ENCODE measurements around the gene IL4R. TPM values are rescaled to one million over a fixed set of nuclear protein-coding genes. Genes with fewer than 3 reads are reported as not detected.

IL4R gene
- total RNA-seq, 1 experiment from 2014 or later: 32.6 TPM

DNA sequence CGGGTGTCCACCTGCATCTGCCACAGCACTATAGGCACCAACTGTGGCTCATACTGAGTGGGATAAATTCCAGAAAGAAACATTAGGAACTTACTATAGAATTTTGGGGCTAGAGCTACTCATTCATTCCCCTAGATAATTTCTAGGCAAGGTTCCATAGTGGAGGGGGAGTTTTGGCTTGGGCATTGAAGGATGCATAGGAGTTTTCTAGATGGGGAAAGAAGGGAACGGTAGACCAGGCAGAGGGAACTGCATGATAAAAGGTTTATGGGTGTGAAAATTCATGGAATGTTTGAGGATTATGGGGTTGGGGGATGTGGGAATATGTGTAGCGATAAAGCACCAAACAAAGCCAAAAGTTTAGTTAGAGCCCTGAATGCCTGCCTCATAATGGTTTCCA, 35.5 kb downstream of the IL4R start:
- Mint-ChIP-seq H3K4me3 (ENCODE audit: unreplicated experiment) (no peak overlapping the region), H3K27ac (ENCODE audit: unreplicated experiment) (no peak overlapping the region), H3K27me3 (ENCODE audit: insufficient read depth, unreplicated experiment) (no peaks in the 10 kb centered on the region), H3K9me3 (ENCODE audit: unreplicated experiment) (no peaks in the 10 kb centered on the region), H3K36me3 (ENCODE audit: insufficient read depth, unreplicated experiment) (peaks cover 18% of the 10 kb centered on the region), H3K4me1 (ENCODE audit: low read depth, unreplicated experiment) (no peaks in the 10 kb centered on the region)
- no peak for DNase-seq
- POLR2A ChIA-PET: no interaction called here
- no peaks in the 10 kb centered on the region for H3K4me1 ChIP-seq
- intact Hi-C loops (cut with micrococcal nuclease; ENCODE audit: unreplicated experiment): no loop called here
- TF ChIP-seq, protein P1, sequence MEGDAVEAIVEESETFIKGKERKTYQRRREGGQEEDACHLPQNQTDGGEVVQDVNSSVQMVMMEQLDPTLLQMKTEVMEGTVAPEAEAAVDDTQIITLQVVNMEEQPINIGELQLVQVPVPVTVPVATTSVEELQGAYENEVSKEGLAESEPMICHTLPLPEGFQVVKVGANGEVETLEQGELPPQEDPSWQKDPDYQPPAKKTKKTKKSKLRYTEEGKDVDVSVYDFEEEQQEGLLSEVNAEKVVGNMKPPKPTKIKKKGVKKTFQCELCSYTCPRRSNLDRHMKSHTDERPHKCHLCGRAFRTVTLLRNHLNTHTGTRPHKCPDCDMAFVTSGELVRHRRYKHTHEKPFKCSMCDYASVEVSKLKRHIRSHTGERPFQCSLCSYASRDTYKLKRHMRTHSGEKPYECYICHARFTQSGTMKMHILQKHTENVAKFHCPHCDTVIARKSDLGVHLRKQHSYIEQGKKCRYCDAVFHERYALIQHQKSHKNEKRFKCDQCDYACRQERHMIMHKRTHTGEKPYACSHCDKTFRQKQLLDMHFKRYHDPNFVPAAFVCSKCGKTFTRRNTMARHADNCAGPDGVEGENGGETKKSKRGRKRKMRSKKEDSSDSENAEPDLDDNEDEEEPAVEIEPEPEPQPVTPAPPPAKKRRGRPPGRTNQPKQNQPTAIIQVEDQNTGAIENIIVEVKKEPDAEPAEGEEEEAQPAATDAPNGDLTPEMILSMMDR (IDR thresholded peaks at IDR 0.05; ENCODE audit: insufficient read depth in 1 of 2, low read depth in 1 of 2, low read length in 1 of 2, severe bottlenecking in 1 of 2, unreplicated experiment in 1 of 2): no peak
- peaks cover 8% of the 10 kb centered on the region for H3K36me3 ChIP-seq (ENCODE audit: control insufficient read depth, insufficient read depth, low read length)
- H3K27me3 ChIP-seq (replicated peaks; ENCODE audit: control insufficient read depth, insufficient read depth, low read length): no peaks in the 10 kb centered on the region
- BruUV-seq (replicated peaks): no TSS peak
- no peaks in the 10 kb centered on the region for H3K9me3 ChIP-seq
- no peak overlapping the region for H3K4me3 ChIP-seq (ENCODE audit: low read depth, low read length)
- CTCF ChIA-PET: no interaction called here

DNA sequence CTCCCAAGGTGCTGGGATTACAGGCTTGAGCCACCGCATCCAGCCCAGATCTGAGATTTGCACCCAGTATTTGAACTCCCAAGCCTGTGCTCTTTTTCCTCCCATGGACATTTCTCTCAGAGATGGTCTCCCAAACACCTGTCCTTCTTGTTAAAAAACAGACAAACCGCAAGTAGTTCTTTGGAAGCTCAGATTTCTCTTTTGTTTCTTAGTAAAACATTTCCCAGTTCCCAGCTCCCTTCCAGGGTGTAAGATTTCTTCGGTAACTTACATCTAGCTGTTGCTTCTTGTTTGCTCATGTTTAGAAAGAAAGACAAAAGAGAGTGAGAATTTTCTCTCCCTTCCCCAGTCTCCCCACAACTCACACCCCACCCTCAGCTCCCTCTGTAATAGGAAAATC, 36.2 kb downstream of the IL4R start:
- peaks cover 20% of the 10 kb centered on the region for H3K36me3 Mint-ChIP-seq (ENCODE audit: insufficient read depth, unreplicated experiment)
- H3K27ac Mint-ChIP-seq (ENCODE audit: unreplicated experiment): no peak overlapping the region
- no peaks in the 10 kb centered on the region for H3K27me3 Mint-ChIP-seq (ENCODE audit: insufficient read depth, unreplicated experiment)

DNA sequence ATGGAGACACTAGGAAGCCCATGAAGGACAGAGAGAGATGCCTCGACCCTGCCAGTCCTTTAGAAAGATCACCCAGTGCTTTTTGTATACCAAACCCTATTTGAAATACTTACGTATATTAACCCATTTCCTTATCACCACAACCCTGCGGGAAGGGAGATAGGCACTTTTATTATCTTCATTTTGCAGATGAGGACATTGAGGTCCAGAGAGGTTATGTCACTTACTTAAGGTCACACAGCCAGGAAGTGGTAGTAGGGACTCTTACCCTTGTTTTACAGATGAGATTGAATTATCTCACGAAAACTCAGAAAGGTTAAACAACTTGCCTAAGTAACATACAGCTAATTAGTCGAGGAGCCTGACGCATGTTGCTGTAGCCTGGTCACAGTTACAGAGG, 38.2 kb downstream of the IL4R start:
- H3K27me3 ChIP-seq (replicated peaks; ENCODE audit: control insufficient read depth, insufficient read depth, low read length): no peaks in the 10 kb centered on the region
- Mint-ChIP-seq H3K4me3 (ENCODE audit: unreplicated experiment) (no peak overlapping the region), H3K9me3 (ENCODE audit: unreplicated experiment) (no peaks in the 10 kb centered on the region), H3K27ac (ENCODE audit: unreplicated experiment) (no peak overlapping the region), H3K27me3 (ENCODE audit: insufficient read depth, unreplicated experiment) (no peaks in the 10 kb centered on the region), H3K36me3 (ENCODE audit: insufficient read depth, unreplicated experiment) (peaks cover 33% of the 10 kb centered on the region), H3K4me1 (ENCODE audit: low read depth, unreplicated experiment) (no peaks in the 10 kb centered on the region)
- BruUV-seq (replicated peaks): no TSS peak
- H3K4me3 ChIP-seq (ENCODE audit: low read depth, low read length): no peak overlapping the region
- CTCF ChIA-PET: no interaction called here
- intact Hi-C loops (cut with micrococcal nuclease; ENCODE audit: unreplicated experiment): no loop called here
- no peak for DNase-seq
- peaks cover 5% of the 10 kb centered on the region for H3K36me3 ChIP-seq (ENCODE audit: control insufficient read depth, insufficient read depth, low read length)
- TF ChIP-seq, protein P1 (IDR thresholded peaks at IDR 0.05; ENCODE audit: insufficient read depth in 1 of 2, low read depth in 1 of 2, low read length in 1 of 2, severe bottlenecking in 1 of 2, unreplicated experiment in 1 of 2): no peak
- POLR2A ChIA-PET: no interaction called here
- no peaks in the 10 kb centered on the region for H3K9me3 ChIP-seq
- no peaks in the 10 kb centered on the region for H3K4me1 ChIP-seq

More for the DNA sequence above, 36.2 kb downstream of the IL4R start:
- TF ChIP-seq, protein P1 (IDR thresholded peaks at IDR 0.05; ENCODE audit: insufficient read depth in 1 of 2, low read depth in 1 of 2, low read length in 1 of 2, severe bottlenecking in 1 of 2, unreplicated experiment in 1 of 2): no peak
- Histone ChIP-seq H3K36me3 (ENCODE audit: control insufficient read depth, insufficient read depth, low read length) (peaks cover 8% of the 10 kb centered on the region), H3K4me3 (ENCODE audit: low read depth, low read length) (no peak overlapping the region), H3K9me3 (no peaks in the 10 kb centered on the region), H3K27me3 (replicated peaks; ENCODE audit: control insufficient read depth, insufficient read depth, low read length) (no peaks in the 10 kb centered on the region), H3K4me1 (no peaks in the 10 kb centered on the region)
- Mint-ChIP-seq H3K4me1 (ENCODE audit: low read depth, unreplicated experiment) (no peaks in the 10 kb centered on the region), H3K4me3 (ENCODE audit: unreplicated experiment) (no peak overlapping the region), H3K9me3 (ENCODE audit: unreplicated experiment) (no peaks in the 10 kb centered on the region)
- intact Hi-C loops (cut with micrococcal nuclease; ENCODE audit: unreplicated experiment): no loop called here
- no TSS peak for BruUV-seq (replicated peaks)
- POLR2A ChIA-PET: no interaction called here
- DNase-seq: no peak
- CTCF ChIA-PET: no interaction called here

All from Caco-2 (cell line).